Heart left ventricle (tissue), 13 donors: ENCODE data around the gene EXOC1L.

Experiments used
- POLR2A ChIP-seq, 2 donors: fragments of 450-650 bp; IDR thresholded peaks; one replicate each; pipeline ENCODE4 v1.6.1; 2017; ENCODE audit warnings: antibody characterized with exemption in 2 of 2, mild to moderate bottlenecking in 2 of 2, moderate library complexity in 2 of 2
- TF ChIP-seq, protein P1 (sequence below), 12 donors: fragments of 200-600 bp; sonication (generic) in 4 of 12; IDR thresholded peaks; one replicate each; pipeline versions ENCODE4 v1.5.0 to v1.8.0; 2018 to 2022; ENCODE audit warnings: antibody characterized with exemption in 12 of 12, mild to moderate bottlenecking in 5 of 12
- donor health status: ischemic (EF 13 %, LVEDD 7.1; RV severe dilation, severe dysfunction).
- donor health status: DM: no; HTN: yes; CAD: no.
- donor health status: DM: no; HTN: no; CAD: no.
- donor health status: ischemic (EF 25% LVEDD 6.9; RV normal size, moderate dysfunction).
- donor health status: ischemic (EF 25% LVEDD 5.7; RV mildly dilated, moderate dysfunction).
- donor health status: ischemic (EF 35%, LVEDD 5.7; RV mildly dilated, moderate dysfunction).
- donor health status: nonischemic (EF 11% LVEDD 7.7; RV severe dilation, severe dysfunction).
- donor health status: DM: yes; HTN: yes; CAD: no.
- donor health status: PGD.
- donor health status: ischemic (EF 29% LVEDD 5.4; RV normal size, mild dysfunction).
- donor health status: nonischemic (EF 23%, LVEDD 6.1; RV moderate dilation, normal function).

DNA sequence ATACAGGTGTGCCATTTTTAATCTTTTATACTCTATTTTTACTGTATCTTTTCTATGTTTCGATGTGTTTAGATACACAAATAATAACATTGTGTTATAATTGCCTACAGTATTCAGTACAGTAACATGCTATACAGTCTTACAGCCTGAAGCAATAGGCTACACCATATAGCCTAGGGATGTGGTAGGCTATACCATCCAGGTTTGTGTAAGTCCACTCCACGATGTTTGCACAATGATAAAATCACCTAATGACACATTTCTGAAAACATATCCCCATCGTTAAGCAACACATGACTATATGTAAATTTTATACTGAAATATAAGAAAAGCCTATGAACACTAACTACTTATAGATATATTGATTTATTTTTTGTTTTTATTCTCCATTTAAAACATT, 48.9 kb upstream of the EXOC1L start:
- TF ChIP-seq, protein P1, sequence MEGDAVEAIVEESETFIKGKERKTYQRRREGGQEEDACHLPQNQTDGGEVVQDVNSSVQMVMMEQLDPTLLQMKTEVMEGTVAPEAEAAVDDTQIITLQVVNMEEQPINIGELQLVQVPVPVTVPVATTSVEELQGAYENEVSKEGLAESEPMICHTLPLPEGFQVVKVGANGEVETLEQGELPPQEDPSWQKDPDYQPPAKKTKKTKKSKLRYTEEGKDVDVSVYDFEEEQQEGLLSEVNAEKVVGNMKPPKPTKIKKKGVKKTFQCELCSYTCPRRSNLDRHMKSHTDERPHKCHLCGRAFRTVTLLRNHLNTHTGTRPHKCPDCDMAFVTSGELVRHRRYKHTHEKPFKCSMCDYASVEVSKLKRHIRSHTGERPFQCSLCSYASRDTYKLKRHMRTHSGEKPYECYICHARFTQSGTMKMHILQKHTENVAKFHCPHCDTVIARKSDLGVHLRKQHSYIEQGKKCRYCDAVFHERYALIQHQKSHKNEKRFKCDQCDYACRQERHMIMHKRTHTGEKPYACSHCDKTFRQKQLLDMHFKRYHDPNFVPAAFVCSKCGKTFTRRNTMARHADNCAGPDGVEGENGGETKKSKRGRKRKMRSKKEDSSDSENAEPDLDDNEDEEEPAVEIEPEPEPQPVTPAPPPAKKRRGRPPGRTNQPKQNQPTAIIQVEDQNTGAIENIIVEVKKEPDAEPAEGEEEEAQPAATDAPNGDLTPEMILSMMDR (IDR thresholded peaks at IDR 0.05): no peak
- TF ChIP-seq POLR2A (IDR thresholded peaks at IDR 0.05): no peak
